OCI-LY3 (cell line): Measurements from ENCODE around the gene SLC8A2.

Experiments used
- EZH2phosphoT487 ChIP-seq: fragments of 200-600 bp; shearing (Covaris generic); IDR thresholded peaks from 2 replicates; pipeline ENCODE4 v1.6.1; 2018; ENCODE audit warnings: antibody characterized with exemption, mixed run types, low read depth
- TF ChIP-seq, protein P1 (sequence below): fragments of 200-600, 300-600 bp; sonication (generic); IDR thresholded peaks from 2 replicates; pipeline ENCODE4 v1.5.1; 2014; ENCODE audit warnings: antibody characterized with exemption, low read length, low read depth

DNA sequence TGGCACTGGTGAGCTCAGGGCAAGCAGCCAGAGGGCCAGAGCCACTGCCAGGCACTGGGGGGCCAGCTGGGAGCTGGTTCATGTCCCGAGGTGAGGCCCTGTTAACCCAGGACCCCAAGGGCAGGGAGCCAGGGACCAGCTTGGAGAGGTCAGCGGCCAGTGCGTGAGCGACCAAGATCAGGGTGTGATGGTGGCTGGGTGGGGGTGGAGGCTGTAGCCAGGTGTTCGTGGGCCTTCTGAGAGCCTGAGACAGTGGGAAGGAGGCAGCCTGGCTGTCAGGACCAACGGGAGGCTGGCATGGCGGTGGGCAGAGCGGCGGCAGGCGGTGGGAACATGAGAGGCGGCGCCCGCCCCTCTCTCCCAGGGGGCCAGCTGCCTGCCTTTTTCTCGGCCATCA, 20.4 kb upstream of the SLC8A2 start:
- TF ChIP-seq, protein P1, sequence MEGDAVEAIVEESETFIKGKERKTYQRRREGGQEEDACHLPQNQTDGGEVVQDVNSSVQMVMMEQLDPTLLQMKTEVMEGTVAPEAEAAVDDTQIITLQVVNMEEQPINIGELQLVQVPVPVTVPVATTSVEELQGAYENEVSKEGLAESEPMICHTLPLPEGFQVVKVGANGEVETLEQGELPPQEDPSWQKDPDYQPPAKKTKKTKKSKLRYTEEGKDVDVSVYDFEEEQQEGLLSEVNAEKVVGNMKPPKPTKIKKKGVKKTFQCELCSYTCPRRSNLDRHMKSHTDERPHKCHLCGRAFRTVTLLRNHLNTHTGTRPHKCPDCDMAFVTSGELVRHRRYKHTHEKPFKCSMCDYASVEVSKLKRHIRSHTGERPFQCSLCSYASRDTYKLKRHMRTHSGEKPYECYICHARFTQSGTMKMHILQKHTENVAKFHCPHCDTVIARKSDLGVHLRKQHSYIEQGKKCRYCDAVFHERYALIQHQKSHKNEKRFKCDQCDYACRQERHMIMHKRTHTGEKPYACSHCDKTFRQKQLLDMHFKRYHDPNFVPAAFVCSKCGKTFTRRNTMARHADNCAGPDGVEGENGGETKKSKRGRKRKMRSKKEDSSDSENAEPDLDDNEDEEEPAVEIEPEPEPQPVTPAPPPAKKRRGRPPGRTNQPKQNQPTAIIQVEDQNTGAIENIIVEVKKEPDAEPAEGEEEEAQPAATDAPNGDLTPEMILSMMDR = no peak
- TF ChIP-seq EZH2phosphoT487 = no peak
